Panc1 (cell line): Measurements from ENCODE around the gene ZHX3. TPM values are rescaled to one million over a fixed set of nuclear protein-coding genes. Genes with fewer than 3 reads are reported as not detected.

Source experiments
- ATAC-seq: fragments of 200-7000 bp; cut with Tn5 transposase; 2 replicates; pipeline ENCODE4 v1.9.1; 2020; ENCODE audit warnings: mild to moderate bottlenecking, moderate library complexity
- BruUV-seq: library from RNA; stranded (reverse); fragments of 400-500 nt; replicated peaks from 2 replicates; lab custom pipeline; 2021; lab: Mats Ljungman, UMichigan
- CTCF ChIA-PET: fragments of 300-600 bp; sonication (Branson Sonifier 250); formaldehyde crosslinking; loops from one replicate; lab custom pipeline; 2022; ENCODE audit warnings: antibody characterized with exemption; lab: Charles Lee
- POLR2A ChIA-PET: fragments of 300-600 bp; sonication (Branson Sonifier 250); formaldehyde crosslinking; loops from one replicate; lab custom pipeline; 2022; ENCODE audit warnings: antibody characterized with exemption; lab: Charles Lee
- DNase-seq: peaks from one replicate; pipeline ENCODE4 v3.0.0-alpha.2; 2010; ENCODE audit warnings: low read depth, low spot score
- H3K27ac ChIP-seq: 2 replicates; pipeline ENCODE4 v1.5.1; 2011; ENCODE audit warnings: mild to moderate bottlenecking, low read length, inconsistent platforms
- H3K27me3 ChIP-seq: fragments of 200-500 bp; sonication (Bioruptor generic); 2 replicates; pipeline ENCODE4 v1.6.0; 2014; ENCODE audit warnings: low read length, inconsistent platforms; ENCODE audit not compliant: control insufficient read depth, insufficient read depth
- H3K36me3 ChIP-seq: fragments of 200-500 bp; sonication (Bioruptor generic); 2 replicates; pipeline ENCODE4 v1.5.1; 2014; ENCODE audit warnings: inconsistent platforms, mild to moderate bottlenecking, low read length, moderate library complexity; ENCODE audit not compliant: control insufficient read depth, insufficient read depth
- H3K4me1 ChIP-seq: 2 replicates; pipeline ENCODE4 v1.5.1; 2011; ENCODE audit warnings: inconsistent platforms, mild to moderate bottlenecking, low read length, moderate library complexity; ENCODE audit not compliant: control insufficient read depth, insufficient read depth
- H3K4me3 ChIP-seq, 2 experiments: 2 replicates each; pipeline ENCODE4 v1.5.1; 2011 to 2012; ENCODE audit warnings: low read depth in 2 of 2, low read length in 2 of 2, mild to moderate bottlenecking in 2 of 2, inconsistent platforms in 1 of 2, moderate library complexity in 1 of 2
- H3K9me3 ChIP-seq: fragments of 200-500 bp; sonication (Bioruptor generic); 2 replicates; pipeline ENCODE4 v1.5.1; 2014; ENCODE audit warnings: low read depth, mild to moderate bottlenecking, inconsistent platforms, low read length, moderate library complexity; ENCODE audit not compliant: control insufficient read depth, insufficient read depth
- POLR2AphosphoS5 ChIP-seq: IDR thresholded peaks from 2 replicates; pipeline ENCODE4 v1.6.1; 2012; ENCODE audit warnings: mild to moderate bottlenecking, low read depth, low read length, moderate library complexity
- REST ChIP-seq, 2 experiments: IDR thresholded peaks; 2 replicates each; pipeline ENCODE4 v1.6.1; 2011 to 2012; ENCODE audit warnings: low read depth in 2 of 2, control low read depth in 1 of 2, low read length in 1 of 2, mild to moderate bottlenecking in 1 of 2, moderate library complexity in 1 of 2; ENCODE audit not compliant: insufficient read depth in 1 of 2
- SIN3A ChIP-seq: IDR thresholded peaks from 2 replicates; pipeline ENCODE4 v1.6.1; 2012; ENCODE audit warnings: low read depth, mild to moderate bottlenecking, low read length, moderate library complexity, borderline replicate concordance; ENCODE audit not compliant: insufficient read depth
- TCF7L2 ChIP-seq: IDR thresholded peaks from 2 replicates; pipeline ENCODE4 v1.6.1; 2011; ENCODE audit warnings: mild to moderate bottlenecking, low read depth, low read length, inconsistent platforms
- in situ Hi-C: cut with HindIII; loops from 2 replicates; pipeline ENCODE4 v1.10.0; 2016; ENCODE audit warnings: low sequenced_read_pairs, low pct_unique_long_range_greater_than_20kb
- intact Hi-C: fragments of 100-400 bp; cut with micrococcal nuclease; formaldehyde crosslinking; loops from one replicate; pipeline ENCODE4 v1.10.0; 2022; ENCODE audit not compliant: unreplicated experiment
- total RNA-seq: library from RNA; stranded (reverse); gene quantifications from one replicate; pipeline ENCODE4 v1.2.1, GENCODE V29; 2021; ENCODE audit not compliant: unreplicated experiment
- TF ChIP-seq, protein P1 (sequence below): fragments of 450-650 bp; IDR thresholded peaks from 2 replicates; pipeline ENCODE4 v1.5.1; 2017; ENCODE audit warnings: mild to moderate bottlenecking

The ZHX3 gene
- total RNA-seq, 1 experiment from 2014 or later = 19.8 TPM

DNA sequence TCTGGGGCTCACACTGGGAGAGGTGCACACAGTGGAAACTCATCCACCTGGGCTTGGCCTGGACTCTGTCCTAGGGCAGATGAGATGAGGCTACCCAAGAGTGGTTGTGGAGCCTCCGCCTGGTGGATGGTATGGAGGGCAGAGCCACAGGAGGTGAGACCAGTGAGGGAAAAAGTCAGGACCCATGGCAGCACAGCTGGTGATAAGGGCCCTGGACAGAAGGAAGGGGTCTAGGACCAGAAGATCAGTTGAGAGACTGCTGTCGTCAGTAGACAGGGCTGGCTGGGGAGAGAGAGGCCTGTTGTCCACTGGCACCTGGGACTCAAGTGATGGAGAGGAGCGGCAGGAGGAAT, 150.4 kb downstream of the ZHX3 start:
- no peak overlapping the region for H3K27ac ChIP-seq
- ChIA-PET CTCF (no interaction called here), POLR2A (no interaction called here)
- H3K4me1 ChIP-seq = no peaks in the 10 kb centered on the region
- in situ Hi-C loops = no loop called here
- intact Hi-C loops = no loop called here
- DNase-seq (no peak), ATAC-seq (no peak)
- H3K36me3 ChIP-seq = no peaks in the 10 kb centered on the region; the same call in 1 of the 2 replicates
- BruUV-seq = no TSS peak
- H3K27me3 ChIP-seq = no peaks in the 10 kb centered on the region
- TF ChIP-seq SIN3A (no peak), POLR2AphosphoS5 (no peak), TCF7L2 (no peak), REST (IDR thresholded peaks at IDR 0.05; ENCODE audit: insufficient read depth in 1 of 2, low read depth in 2 of 2, low read length in 1 of 2) (no peak)
- TF ChIP-seq, protein P1, sequence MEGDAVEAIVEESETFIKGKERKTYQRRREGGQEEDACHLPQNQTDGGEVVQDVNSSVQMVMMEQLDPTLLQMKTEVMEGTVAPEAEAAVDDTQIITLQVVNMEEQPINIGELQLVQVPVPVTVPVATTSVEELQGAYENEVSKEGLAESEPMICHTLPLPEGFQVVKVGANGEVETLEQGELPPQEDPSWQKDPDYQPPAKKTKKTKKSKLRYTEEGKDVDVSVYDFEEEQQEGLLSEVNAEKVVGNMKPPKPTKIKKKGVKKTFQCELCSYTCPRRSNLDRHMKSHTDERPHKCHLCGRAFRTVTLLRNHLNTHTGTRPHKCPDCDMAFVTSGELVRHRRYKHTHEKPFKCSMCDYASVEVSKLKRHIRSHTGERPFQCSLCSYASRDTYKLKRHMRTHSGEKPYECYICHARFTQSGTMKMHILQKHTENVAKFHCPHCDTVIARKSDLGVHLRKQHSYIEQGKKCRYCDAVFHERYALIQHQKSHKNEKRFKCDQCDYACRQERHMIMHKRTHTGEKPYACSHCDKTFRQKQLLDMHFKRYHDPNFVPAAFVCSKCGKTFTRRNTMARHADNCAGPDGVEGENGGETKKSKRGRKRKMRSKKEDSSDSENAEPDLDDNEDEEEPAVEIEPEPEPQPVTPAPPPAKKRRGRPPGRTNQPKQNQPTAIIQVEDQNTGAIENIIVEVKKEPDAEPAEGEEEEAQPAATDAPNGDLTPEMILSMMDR = no peak
- no peak overlapping the region for H3K4me3 ChIP-seq
- H3K9me3 ChIP-seq = no peaks in the 10 kb centered on the region

- ATAC-seq (no peak), DNase-seq (no peak)
- POLR2A ChIA-PET = no interaction called here
- H3K36me3 ChIP-seq = no peaks in the 10 kb centered on the region; the same call in 1 of the 2 replicates
- no peak overlapping the region for H3K27ac ChIP-seq
- BruUV-seq = TSS peak; percentile 63
- H3K9me3 ChIP-seq = no peaks in the 10 kb centered on the region
- in situ Hi-C loops = no loop called here
- H3K4me1 ChIP-seq = no peaks in the 10 kb centered on the region
- CTCF ChIA-PET = no interaction called here
- TF ChIP-seq SIN3A = no peak
- TF ChIP-seq POLR2AphosphoS5 = no peak
- TF ChIP-seq REST (IDR thresholded peaks at IDR 0.05; ENCODE audit: insufficient read depth in 1 of 2, low read depth in 2 of 2, low read length in 1 of 2) = no peak
- no peak for TF ChIP-seq TCF7L2
- TF ChIP-seq, protein P1 = no peak
- intact Hi-C loops = no loop called here
- H3K27me3 ChIP-seq = no peaks in the 10 kb centered on the region
- no peak overlapping the region for H3K4me3 ChIP-seq
Measured at GRCh38 chr20:41166201-41167117, 151.1 kb downstream of the ZHX3 start.
